Endothelial cell of umbilical vein (primary cell): Measurements from ENCODE around the gene TUBA3D. TPM values are rescaled to one million over a fixed set of nuclear protein-coding genes. Genes with fewer than 3 reads are reported as not detected.
A peak's percentile ranks its signal among the peaks of the same experiment; 100 is the strongest.
"Not testable (repeated sequence)": the region's sequence is repeated elsewhere in the genome, so short reads cannot be mapped to it uniquely, and the experiment has no call there.

ENCODE experiments used
- BruUV-seq: library from RNA; stranded (reverse); fragments of 400-500 nt; replicated peaks from 2 replicates; lab custom pipeline; 2021; lab: Mats Ljungman, UMichigan
- CTCF ChIA-PET: fragments of 300-600, 350-600 bp; sonication (Branson Sonifier 250); formaldehyde crosslinking; loops from one replicate; lab custom pipeline; 2021; ENCODE audit warnings: antibody characterized with exemption, inconsistent platforms; lab: Charles Lee
- POLR2A ChIA-PET: fragments of 300-600, 350-600 bp; sonication (Branson Sonifier 250); formaldehyde crosslinking; loops from one replicate; lab custom pipeline; 2021; ENCODE audit warnings: antibody characterized with exemption, inconsistent platforms; lab: Charles Lee
- DNase-seq: peaks from one replicate; pipeline ENCODE4 v3.0.0-alpha.2; 2011; ENCODE audit warnings: low read depth, low spot score
- FAIRE-seq: peaks from 2 replicates; lab custom pipeline; 2011; peaks lifted over from hg19 to GRCh38; lab: Jason Lieb, UNC
- H2AFZ ChIP-seq: 2 replicates; pipeline ENCODE4 v1.6.0; 2012; ENCODE audit warnings: low read depth, low read length, control low read depth, inconsistent platforms
- H3K27ac ChIP-seq: 2 replicates; pipeline ENCODE4 v1.5.1; 2011; ENCODE audit warnings: low read depth, mild to moderate bottlenecking, control low read depth, low read length, moderate library complexity; ENCODE audit not compliant: insufficient read depth
- H3K27me3 ChIP-seq, 2 experiments: 2 replicates each; pipeline versions ENCODE4 v1.6.0 to v1.6.1; 2011; ENCODE audit warnings: low read length in 2 of 2, mixed read lengths in 1 of 2; ENCODE audit not compliant: control insufficient read depth in 2 of 2, insufficient read depth in 2 of 2
- H3K36me3 ChIP-seq, 2 experiments: 2 replicates in 1 of 2; 3 replicates in 1 of 2; pipeline ENCODE4 v1.5.1; 2011; ENCODE audit warnings: low read length in 2 of 2, mild to moderate bottlenecking in 1 of 2, moderate library complexity in 1 of 2; ENCODE audit not compliant: control insufficient read depth in 2 of 2, insufficient read depth in 2 of 2; ENCODE audit errors: extremely low read depth in 1 of 2
- H3K4me1 ChIP-seq: 3 replicates; pipeline ENCODE4 v1.5.1; 2011; ENCODE audit warnings: mild to moderate bottlenecking, low read length; ENCODE audit not compliant: control insufficient read depth, insufficient read depth; ENCODE audit errors: extremely low read depth
- H3K4me2 ChIP-seq: 2 replicates; pipeline ENCODE4 v1.6.1; 2011; ENCODE audit warnings: low read length, control low read depth, mixed read lengths; ENCODE audit not compliant: insufficient read depth
- H3K4me3 ChIP-seq, 3 experiments: fragments of 200-600 bp in 1 of 3; sonication (generic), shearing (Covaris generic) in 1 of 3; replicated peaks in 1 of 3; 2 replicates each; pipeline ENCODE4 v1.5.1; 2011 to 2016; ENCODE audit warnings: control low read depth in 3 of 3, low read length in 3 of 3, mild to moderate bottlenecking in 2 of 3, inconsistent platforms in 1 of 3, low read depth in 1 of 3, moderate library complexity in 1 of 3; ENCODE audit not compliant: insufficient read depth in 1 of 3
- H3K79me2 ChIP-seq: 2 replicates; pipeline ENCODE4 v1.6.0; 2012; ENCODE audit warnings: low read length, inconsistent platforms; ENCODE audit not compliant: control insufficient read depth, insufficient read depth
- H3K9ac ChIP-seq: replicated peaks from 2 replicates; pipeline ENCODE3; 2011; ENCODE audit warnings: low read length, control low read depth; ENCODE audit not compliant: insufficient read depth; ENCODE audit errors: extremely low read depth
- H3K9me1 ChIP-seq: replicated peaks from 3 replicates; pipeline ENCODE4 v1.6.0; 2011; ENCODE audit warnings: mild to moderate bottlenecking, low read length; ENCODE audit not compliant: control insufficient read depth, insufficient read depth; ENCODE audit errors: extremely low read depth
- H3K9me3 ChIP-seq: replicated peaks from 2 replicates; pipeline ENCODE4 v1.5.1; 2012; ENCODE audit warnings: low read length, inconsistent platforms; ENCODE audit not compliant: control insufficient read depth, insufficient read depth
- H4K20me1 ChIP-seq: replicated peaks from 2 replicates; pipeline ENCODE3; 2011; ENCODE audit warnings: mild to moderate bottlenecking, low read length; ENCODE audit not compliant: control insufficient read depth, insufficient read depth; ENCODE audit errors: extremely low read depth
- CTCF ChIP-seq, 2 donors: IDR thresholded peaks; 1 replicate in 1 of 2; 2 replicates in 1 of 2; pipeline ENCODE4 v1.5.1; 2011; ENCODE audit warnings: low read length in 2 of 2, mild to moderate bottlenecking in 2 of 2, moderate library complexity in 2 of 2, control low read depth in 1 of 2, inconsistent platforms in 1 of 2, low read depth in 1 of 2; ENCODE audit not compliant: insufficient read depth in 1 of 2; ENCODE audit errors: extremely low read depth in 1 of 2
- EZH2 ChIP-seq: IDR thresholded peaks from 2 replicates; pipeline ENCODE4 v1.6.1; 2012; ENCODE audit warnings: borderline replicate concordance, low read depth, mild to moderate bottlenecking, moderate library complexity, low read length, inconsistent platforms; ENCODE audit not compliant: severe bottlenecking
- FOS ChIP-seq: IDR thresholded peaks from 2 replicates; pipeline ENCODE4 v1.6.1; 2011; ENCODE audit warnings: mild to moderate bottlenecking, low read length, moderate library complexity, borderline replicate concordance; ENCODE audit not compliant: insufficient read depth
- GATA2 ChIP-seq: IDR thresholded peaks from 2 replicates; pipeline ENCODE4 v1.7.0; 2011; ENCODE audit warnings: low read depth, mild to moderate bottlenecking, moderate library complexity, mixed read lengths, low read length; ENCODE audit not compliant: insufficient read length, insufficient read depth
- JUN ChIP-seq: IDR thresholded peaks from 2 replicates; pipeline ENCODE4 v1.6.1; 2011; ENCODE audit warnings: borderline replicate concordance, low read depth; ENCODE audit not compliant: insufficient read length, insufficient read depth
- MAX ChIP-seq: IDR thresholded peaks from 2 replicates; pipeline ENCODE4 v1.6.1; 2011; ENCODE audit not compliant: insufficient read depth, insufficient read length
- MYC ChIP-seq: IDR thresholded peaks from one replicate; pipeline ENCODE4 v1.6.1; 2011; ENCODE audit warnings: mild to moderate bottlenecking, low read depth, low read length
- POLR2A ChIP-seq: IDR thresholded peaks from 2 replicates; pipeline ENCODE4 v1.6.1; 2012; ENCODE audit warnings: low read depth, mild to moderate bottlenecking, control low read depth, low read length
- POLR2AphosphoS5 ChIP-seq: IDR thresholded peaks from 2 replicates; pipeline ENCODE4 v1.6.1; 2012; ENCODE audit warnings: low read depth, mild to moderate bottlenecking, control low read depth, low read length, moderate library complexity; ENCODE audit not compliant: insufficient read depth
- dilution Hi-C: fragments of 300-500 bp; cut with MboI; formaldehyde crosslinking; loops from one replicate; pipeline ENCODE4 v1.15.0; 2019; ENCODE audit warnings: low sequenced_read_pairs; ENCODE audit not compliant: extremely low pct_ligation_motif_present
- intact Hi-C: fragments of 100-400 bp; cut with micrococcal nuclease; formaldehyde crosslinking; loops from one replicate; pipeline ENCODE4 v1.10.0; 2022
- polyA plus RNA-seq, 4 experiments: library from polyadenylated mRNA; depleted of rRNA in 3 of 4; stranded (reverse) in 3 of 4; unstranded in 1 of 4; fragments of >200 nt; gene quantifications; 2 replicates each; pipeline versions ENCODE4 v1.2.1 to v1.2.3, GENCODE V29; 2011 to 2012; ENCODE audit warnings: missing spikeins in 1 of 4
- total RNA-seq: library from RNA; stranded (reverse); gene quantifications from 2 replicates; pipeline ENCODE4 v1.2.3, GENCODE V29; 2021

TUBA3D gene
- total and polyA plus RNA-seq, 2 donors (not counting 3 experiments of a cell fraction or from before 2014, with no cell fraction given) = not detected

- Histone ChIP-seq H3K27me3 (no peaks in the 10 kb centered on the region), H3K36me3 (peaks cover 0 to 2% of the 10 kb centered on the region in 2 experiments), H3K4me2 (no peak overlapping the region), H3K27ac (no peak overlapping the region), H3K4me1 (no peaks in the 10 kb centered on the region), H2AFZ (no peak overlapping the region), H3K9me3 (no peaks in the 10 kb centered on the region), H4K20me1 (no peaks in the 10 kb centered on the region), H3K9me1 (no peaks in the 10 kb centered on the region), H3K4me3 (no peak overlapping the region), H3K79me2 (peaks cover 27% of the 10 kb centered on the region), H3K9ac (no peak overlapping the region)
- dilution Hi-C loops = no loop called here
- TF ChIP-seq POLR2AphosphoS5 = no peak
- TF ChIP-seq MYC = no peak
- no peak for TF ChIP-seq EZH2
- no peak for TF ChIP-seq MAX
- no peak for TF ChIP-seq CTCF (IDR thresholded peaks at IDR 0.05; ENCODE audit: extremely low read depth in 1 of 2, insufficient read depth in 1 of 2, low read depth in 1 of 2, low read length in 2 of 2)
- no peak for TF ChIP-seq GATA2
- no peak for TF ChIP-seq JUN
- TF ChIP-seq FOS = no peak
- TF ChIP-seq POLR2A = no peak
- no TSS peak for BruUV-seq
- ChIA-PET POLR2A (interaction anchor here (0.7 kb wide), 1 partner anchor 1303 kb away, joined by 3 read pairs; no protein-coding TSS in a partner anchor), CTCF (interaction anchor here (0.7 to 1.1 kb wide), 3 partner anchors 335 to 1303 kb away, joined by 3 to 4 read pairs (median 3); a partner anchor contains a TSS)
- FAIRE-seq = no peak
- no peak for DNase-seq
- intact Hi-C loops = no loop called here
These were observed 12.6 kb downstream of the TUBA3D start for GRCh38 chr2:131488306-131489205.

- H3K36me3 ChIP-seq, dilution Hi-C loops, H3K27me3 ChIP-seq, H4K20me1 ChIP-seq, POLR2A ChIA-PET, H3K9me1 ChIP-seq, H3K9me3 ChIP-seq, H3K27ac ChIP-seq, CTCF ChIA-PET: not testable (repeated sequence)
- Histone ChIP-seq H3K4me1 (peaks cover 11% of the 10 kb centered on the region), H2AFZ (peak overlapping the region; percentile 77), H3K4me2 (peak overlapping the region; percentile 60), H3K4me3 (peak overlapping the region; percentile 31 to 73 (median 38)), H3K79me2 (peaks cover 50% of the 10 kb centered on the region), H3K9ac (peak overlapping the region; percentile 51)
- FAIRE-seq (peak; percentile 74), DNase-seq (peak; percentile 3)
- BruUV-seq = TSS peak; percentile 25
- intact Hi-C loops = loop anchor here (5.0 kb wide), 2 partner anchors 36 to 384 kb away; partner anchors contain the start of genes CCDC74A and PLEKHB2
These were observed 14.9 kb downstream of the TUBA3D start for GRCh38 chr2:131490616-131491468.
